ENCODE data around the gene KTN1.

- TF ChIP-seq CTCF (conservative IDR thresholded peaks at IDR 0.05; ENCODE audit: low read length) = no peak
- TF ChIP-seq EZH2phosphoT487 (IDR thresholded peaks at IDR 0.05; ENCODE audit: borderline replicate concordance) = no peak
These were observed 32.2 kb upstream of the KTN1 start for GRCh38 chr14:55547650-55548315.

Data from Loucy (cell line).